Tibial nerve (tissue), 4 donors: Measurements from ENCODE around the gene EP300. TPM values are rescaled to one million over a fixed set of nuclear protein-coding genes. Genes with fewer than 3 reads are reported as not detected.

ENCODE experiments used
- DNase-seq, 2 donors: peaks; one replicate each; pipeline ENCODE4 v3.0.0-alpha.2; 2019; ENCODE audit warnings: low spot score in 2 of 2
- H3K27ac ChIP-seq, 4 donors: fragments of 200-600 bp; sonication (generic) in 3 of 4; one replicate each; pipeline ENCODE4 v1.5.1; 2017 to 2019; ENCODE audit warnings: mild to moderate bottlenecking in 1 of 4
- H3K27me3 ChIP-seq, 2 donors: fragments of 200-600 bp; sonication (generic) in 1 of 2; one replicate each; pipeline versions ENCODE4 v1.5.1 to v1.6.0; 2017 to 2019
- H3K36me3 ChIP-seq, 3 donors: fragments of 200-600 bp; sonication (generic); one replicate each; pipeline ENCODE4 v1.5.1; 2018 to 2019
- H3K4me1 ChIP-seq, 4 donors: fragments of 200-600 bp; sonication (generic) in 3 of 4; one replicate each; pipeline ENCODE4 v1.5.1; 2017 to 2019
- H3K4me3 ChIP-seq, 4 donors: fragments of 200-600 bp; sonication (generic) in 3 of 4; one replicate each; pipeline ENCODE4 v1.5.1; 2017 to 2019; ENCODE audit warnings: mild to moderate bottlenecking in 1 of 4, moderate library complexity in 1 of 4
- H3K9me3 ChIP-seq, 4 donors: fragments of 200-600 bp; sonication (generic) in 3 of 4; one replicate each; pipeline ENCODE4 v1.5.1; 2017 to 2019
- CTCF ChIP-seq, 5 experiments: fragments of 200-600 bp in 3 of 5; fragments of 450-650 bp in 2 of 5; sonication (generic) in 3 of 5; IDR thresholded peaks; one replicate each; pipeline ENCODE4 v1.5.1; 2016 to 2019; ENCODE audit warnings: antibody characterized with exemption in 5 of 5, mild to moderate bottlenecking in 3 of 5, moderate library complexity in 2 of 5
- EP300 ChIP-seq, 2 donors: sonication (generic); formaldehyde crosslinking; IDR thresholded peaks; one replicate each; pipeline ENCODE4 v1.6.1; 2017; ENCODE audit warnings: antibody characterized with exemption in 2 of 2, mild to moderate bottlenecking in 1 of 2
- POLR2A ChIP-seq, 2 donors: fragments of 450-650 bp; IDR thresholded peaks; one replicate each; pipeline ENCODE4 v1.6.1; 2017; ENCODE audit warnings: antibody characterized with exemption in 2 of 2, mild to moderate bottlenecking in 2 of 2, moderate library complexity in 2 of 2
- WGBS, 2 donors: methylation state at CpG; one replicate each; pipeline ENCODE4 v1.1.5; 2018; 5-methylcytosine and 5-hydroxymethylcytosine counted together
- total RNA-seq, 4 donors: library from RNA; depleted of rRNA; stranded (reverse); fragments of >200 nt; gene quantifications; one replicate each; pipeline ENCODE4 v1.1.0, GENCODE V29; 2016

The EP300 gene
- total RNA-seq, 4 donors from 2014 or later, result 75.8 to 97.7 (median 87.7) TPM

- Histone ChIP-seq H3K27me3 (no peaks in the 10 kb centered on the region), H3K27ac (no peak overlapping the region), H3K36me3 (peaks cover 0 to 18% (median 0%) of the 10 kb centered on the region in 3 donors), H3K4me1 (peaks cover 0 to 37% (median 5%) of the 10 kb centered on the region in 4 donors), H3K9me3 (no peaks in the 10 kb centered on the region), H3K4me3 (no peak overlapping the region)
- DNase-seq, result no peak
- TF ChIP-seq CTCF (IDR thresholded peaks at IDR 0.05) (no peak), POLR2A (IDR thresholded peaks at IDR 0.05) (no peak), EP300 (IDR thresholded peaks at IDR 0.05) (no peak)
- 87 to 91% methylated on average over 10 of the region's 10 CpGs for WGBS, 2 donors
Observed at GRCh38 chr22:41110968-41111367, 18.6 kb downstream of the EP300 start.

- Histone ChIP-seq H3K27me3 (no peaks in the 10 kb centered on the region), H3K4me1 (peaks cover 0 to 24% (median 0%) of the 10 kb centered on the region in 4 donors), H3K27ac (no peak overlapping the region), H3K4me3 (no peak overlapping the region), H3K36me3 (peaks cover 0 to 44% (median 9%) of the 10 kb centered on the region in 3 donors), H3K9me3 (no peaks in the 10 kb centered on the region)
- TF ChIP-seq EP300 (IDR thresholded peaks at IDR 0.05), result no peak
- no peak for TF ChIP-seq POLR2A (IDR thresholded peaks at IDR 0.05)
- no peak for TF ChIP-seq CTCF (IDR thresholded peaks at IDR 0.05)
- DNase-seq, result no peak
- WGBS, 2 donors, result 98 to 99% methylated on average over 2 of the region's 2 CpGs
Observed at GRCh38 chr22:41116342-41116741, 23.9 kb downstream of the EP300 start.

- Histone ChIP-seq H3K9me3 (no peaks in the 10 kb centered on the region), H3K27ac (no peak overlapping the region), H3K36me3 (peaks cover 0 to 35% (median 9%) of the 10 kb centered on the region in 3 donors), H3K27me3 (no peaks in the 10 kb centered on the region), H3K4me1 (peaks cover 0 to 33% (median 0%) of the 10 kb centered on the region in 4 donors), H3K4me3 (no peak overlapping the region)
- TF ChIP-seq EP300 (IDR thresholded peaks at IDR 0.05) (no peak), CTCF (IDR thresholded peaks at IDR 0.05) (no peak), POLR2A (IDR thresholded peaks at IDR 0.05) (no peak)
- 91 to 92% methylated on average over 9 of the region's 9 CpGs for WGBS, 2 donors
- no peak for DNase-seq
Observed at GRCh38 chr22:41117127-41117965, 25.0 kb downstream of the EP300 start.

- Histone ChIP-seq H3K27me3 (no peaks in the 10 kb centered on the region), H3K9me3 (no peaks in the 10 kb centered on the region), H3K27ac (no peak overlapping the region), H3K4me3 (no peak overlapping the region), H3K4me1 (peaks cover 0 to 31% (median 0%) of the 10 kb centered on the region in 4 donors), H3K36me3 (peaks cover 0 to 41% (median 15%) of the 10 kb centered on the region in 3 donors)
- DNase-seq, result no peak
- TF ChIP-seq CTCF (IDR thresholded peaks at IDR 0.05) (no peak), POLR2A (IDR thresholded peaks at IDR 0.05) (no peak), EP300 (IDR thresholded peaks at IDR 0.05) (no peak)
- 81 to 89% methylated on average over 2 of the region's 2 CpGs for whole genome bisulfite sequencing, 2 donors
Observed at GRCh38 chr22:41123151-41123550, 30.8 kb downstream of the EP300 start.

GRCh38 chr22:41124086-41124485, 31.7 kb downstream of the EP300 start:
- no peak overlapping the region for H3K4me3 ChIP-seq
- TF ChIP-seq CTCF (IDR thresholded peaks at IDR 0.05) (no peak), POLR2A (IDR thresholded peaks at IDR 0.05) (no peak), EP300 (IDR thresholded peaks at IDR 0.05) (no peak)
- no peak for DNase-seq
- peaks cover 0 to 31% (median 0%) of the 10 kb centered on the region in 4 donors for H3K4me1 ChIP-seq
- 95 to 97% methylated on average over 9 of the region's 9 CpGs for WGBS, 2 donors
- H3K9me3 ChIP-seq, result no peaks in the 10 kb centered on the region
- peaks cover 0 to 43% (median 11%) of the 10 kb centered on the region in 3 donors for H3K36me3 ChIP-seq
- H3K27ac ChIP-seq, result no peak overlapping the region
- H3K27me3 ChIP-seq, result no peaks in the 10 kb centered on the region
